Neural cell (in vitro differentiated cells): ENCODE measurements around the gene IMMP2L.

Source experiments
- CTCF ChIP-seq: fragments of 450-650 bp; IDR thresholded peaks from 2 replicates; pipeline ENCODE4 v1.5.1; 2014; ENCODE audit warnings: antibody characterized with exemption, mild to moderate bottlenecking, moderate library complexity; ENCODE audit not compliant: poor library complexity, severe bottlenecking
- EP300 ChIP-seq: fragments of 450-650 bp; conservative IDR thresholded peaks from 2 replicates; pipeline ENCODE4 v1.6.1; 2014; ENCODE audit warnings: antibody characterized with exemption, mild to moderate bottlenecking, moderate library complexity; ENCODE audit not compliant: poor library complexity, severe bottlenecking
- EZH2 ChIP-seq: fragments of 200-600, 300-800 bp; shearing (Covaris generic), sonication (generic); IDR thresholded peaks from 2 replicates; pipeline ENCODE4 v1.6.1; 2014; ENCODE audit warnings: antibody characterized with exemption, low read length, borderline replicate concordance, mild to moderate bottlenecking; ENCODE audit not compliant: insufficient read depth, poor library complexity, severe bottlenecking
- MXI1 ChIP-seq: fragments of 450-650 bp; conservative IDR thresholded peaks from 2 replicates; pipeline ENCODE4 v1.6.1; 2014; ENCODE audit warnings: antibody characterized with exemption, mild to moderate bottlenecking; ENCODE audit not compliant: poor library complexity, severe bottlenecking
- POLR2AphosphoS5 ChIP-seq: IDR thresholded peaks from 2 replicates; pipeline ENCODE4 v1.6.1; 2012
- RAD21 ChIP-seq: fragments of 450-650 bp; conservative IDR thresholded peaks from 2 replicates; pipeline ENCODE4 v1.6.1; 2014; ENCODE audit warnings: antibody characterized with exemption, mild to moderate bottlenecking, moderate library complexity
- REST ChIP-seq: IDR thresholded peaks from 2 replicates; pipeline ENCODE4 v1.6.1; 2012; ENCODE audit warnings: borderline replicate concordance

DNA sequence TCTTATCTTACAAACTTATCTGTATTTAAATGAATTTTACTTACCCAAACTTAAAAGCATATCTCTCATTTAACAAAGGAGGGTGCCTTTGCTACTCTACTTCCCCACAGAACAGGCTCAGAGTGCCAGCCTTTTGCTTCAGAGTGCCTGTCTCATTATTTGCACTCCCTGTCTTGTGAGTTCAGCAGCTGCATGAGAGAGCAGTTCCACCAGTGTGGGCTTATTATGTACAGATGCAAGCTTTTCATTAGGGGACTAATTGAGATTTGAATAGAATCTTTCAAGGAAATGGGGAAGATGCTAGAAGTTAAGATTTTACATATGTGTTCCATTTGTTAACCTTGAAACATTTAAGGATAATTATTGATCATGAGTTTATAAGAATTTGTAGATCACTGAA lies 781.6 kb downstream of the IMMP2L start:
- no peak for TF ChIP-seq CTCF
- no peak for TF ChIP-seq REST
- TF ChIP-seq MXI1: no peak
- no peak for TF ChIP-seq RAD21
- no peak for TF ChIP-seq EP300
- no peak for TF ChIP-seq EZH2
- no peak for TF ChIP-seq POLR2AphosphoS5
